ENCODE results near the gene LRRN3. TPM values are rescaled to one million over a fixed set of nuclear protein-coding genes. Genes with fewer than 3 reads are reported as not detected.
A peak's percentile ranks its signal among the peaks of the same experiment; 100 is the strongest.

LRRN3 gene
- total RNA-seq, 4 donors from 2014 or later = 0.39 to 1.3 (median 0.61) TPM

GRCh38 chr7:111126987-111127386 lies 36.1 kb downstream of the LRRN3 start:
- no peaks in the 10 kb centered on the region for H3K4me1 ChIP-seq
- no peak for DNase-seq (ENCODE audit: extremely low spot score)
- no peak overlapping the region for H3K27ac ChIP-seq (replicated peaks in 1 of 4)
- TF ChIP-seq POLR2A (IDR thresholded peaks at IDR 0.05; ENCODE audit: low read depth) = no peak
- TF ChIP-seq EP300 (IDR thresholded peaks at IDR 0.05) = no peak
- TF ChIP-seq POLR2AphosphoS5 (IDR thresholded peaks at IDR 0.05) = no peak
- TF ChIP-seq, protein P1, sequence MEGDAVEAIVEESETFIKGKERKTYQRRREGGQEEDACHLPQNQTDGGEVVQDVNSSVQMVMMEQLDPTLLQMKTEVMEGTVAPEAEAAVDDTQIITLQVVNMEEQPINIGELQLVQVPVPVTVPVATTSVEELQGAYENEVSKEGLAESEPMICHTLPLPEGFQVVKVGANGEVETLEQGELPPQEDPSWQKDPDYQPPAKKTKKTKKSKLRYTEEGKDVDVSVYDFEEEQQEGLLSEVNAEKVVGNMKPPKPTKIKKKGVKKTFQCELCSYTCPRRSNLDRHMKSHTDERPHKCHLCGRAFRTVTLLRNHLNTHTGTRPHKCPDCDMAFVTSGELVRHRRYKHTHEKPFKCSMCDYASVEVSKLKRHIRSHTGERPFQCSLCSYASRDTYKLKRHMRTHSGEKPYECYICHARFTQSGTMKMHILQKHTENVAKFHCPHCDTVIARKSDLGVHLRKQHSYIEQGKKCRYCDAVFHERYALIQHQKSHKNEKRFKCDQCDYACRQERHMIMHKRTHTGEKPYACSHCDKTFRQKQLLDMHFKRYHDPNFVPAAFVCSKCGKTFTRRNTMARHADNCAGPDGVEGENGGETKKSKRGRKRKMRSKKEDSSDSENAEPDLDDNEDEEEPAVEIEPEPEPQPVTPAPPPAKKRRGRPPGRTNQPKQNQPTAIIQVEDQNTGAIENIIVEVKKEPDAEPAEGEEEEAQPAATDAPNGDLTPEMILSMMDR (IDR thresholded peaks at IDR 0.05) = no peak
- 43% methylated on average over 3 of the region's 3 CpGs for WGBS
- H3K4me3 ChIP-seq = no peak overlapping the region
- no peaks in the 10 kb centered on the region for H3K36me3 ChIP-seq
- H3K27me3 ChIP-seq = no peaks in the 10 kb centered on the region
- intact Hi-C loops (cut with DNase I) = no loop called here
- no peaks in the 10 kb centered on the region for H3K9me3 ChIP-seq

DNA sequence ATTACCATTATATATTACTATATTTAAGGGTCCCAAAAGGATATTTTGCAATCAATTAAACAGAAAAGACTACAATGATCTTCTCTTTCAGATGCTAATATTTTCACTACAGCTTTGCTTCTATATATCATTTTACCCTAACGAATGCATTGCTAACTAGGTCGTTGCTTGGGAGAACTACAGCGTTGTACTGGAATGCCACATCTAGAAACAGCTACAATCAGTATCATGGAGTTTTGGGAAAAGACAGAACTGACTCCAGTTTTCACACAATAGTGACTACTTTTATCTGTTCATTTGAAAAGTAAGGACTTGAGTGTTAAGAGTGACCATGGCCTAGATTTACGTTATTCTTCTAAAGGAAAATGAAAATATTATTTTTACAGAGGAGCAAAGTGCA lies 38.5 kb downstream of the LRRN3 start:
- Histone ChIP-seq H3K4me3 (no peak overlapping the region), H3K27ac (replicated peaks in 1 of 4) (no peak overlapping the region), H3K9me3 (no peaks in the 10 kb centered on the region), H3K36me3 (no peaks in the 10 kb centered on the region), H3K4me1 (no peaks in the 10 kb centered on the region), H3K27me3 (no peaks in the 10 kb centered on the region)
- no peak for DNase-seq (ENCODE audit: extremely low spot score)
- WGBS = 97% methylated on average over 4 of the region's 4 CpGs
- intact Hi-C loops (cut with DNase I) = no loop called here
- TF ChIP-seq, protein P1 (IDR thresholded peaks at IDR 0.05) = no peak
- TF ChIP-seq POLR2AphosphoS5 (IDR thresholded peaks at IDR 0.05) (no peak), EP300 (IDR thresholded peaks at IDR 0.05) (no peak), POLR2A (IDR thresholded peaks at IDR 0.05; ENCODE audit: low read depth) (no peak)

- Histone ChIP-seq H3K9me3 (no peaks in the 10 kb centered on the region), H3K36me3 (no peaks in the 10 kb centered on the region), H3K27me3 (no peaks in the 10 kb centered on the region), H3K27ac (replicated peaks in 1 of 4) (no peak overlapping the region), H3K4me3 (no peak overlapping the region), H3K4me1 (peaks cover 0 to 2% (median under 1%) of the 10 kb centered on the region in 4 donors)
- no peak for DNase-seq (ENCODE audit: extremely low spot score)
- TF ChIP-seq, protein P1 (IDR thresholded peaks at IDR 0.05) = no peak
- TF ChIP-seq POLR2A (IDR thresholded peaks at IDR 0.05; ENCODE audit: low read depth) = no peak
- intact Hi-C loops (cut with DNase I) = no loop called here
- WGBS = 74% methylated on average over 1 of the region's 1 CpG
Measured at GRCh38 chr7:111132833-111133232, 41.9 kb downstream of the LRRN3 start.

GRCh38 chr7:111137296-111138192 lies 46.6 kb downstream of the LRRN3 start:
- intact Hi-C loops (cut with DNase I) = no loop called here
- Histone ChIP-seq H3K9me3 (no peaks in the 10 kb centered on the region), H3K36me3 (no peaks in the 10 kb centered on the region), H3K27me3 (no peaks in the 10 kb centered on the region), H3K4me3 (no peak overlapping the region), H3K27ac (replicated peaks in 1 of 4) (peak overlapping the region in 1 of 4 donors; percentile 17), H3K4me1 (peaks cover 0 to 13% (median 4%) of the 10 kb centered on the region in 4 donors)
- 63% methylated on average over 4 of the region's 4 CpGs for WGBS
- TF ChIP-seq EP300 (IDR thresholded peaks at IDR 0.05) (no peak), POLR2AphosphoS5 (IDR thresholded peaks at IDR 0.05) (no peak), POLR2A (IDR thresholded peaks at IDR 0.05; ENCODE audit: low read depth) (no peak)
- TF ChIP-seq, protein P1 (IDR thresholded peaks at IDR 0.05) = no peak
- no peak for DNase-seq (ENCODE audit: extremely low spot score)

Measured in esophagus muscularis mucosa (tissue), 4 donors.